ENCODE results near the gene ZNF423. TPM values are rescaled to one million over a fixed set of nuclear protein-coding genes. Genes with fewer than 3 reads are reported as not detected.

ZNF423 gene
- total RNA-seq, 1 donor from 2014 or later, result 49.8 TPM

DNA sequence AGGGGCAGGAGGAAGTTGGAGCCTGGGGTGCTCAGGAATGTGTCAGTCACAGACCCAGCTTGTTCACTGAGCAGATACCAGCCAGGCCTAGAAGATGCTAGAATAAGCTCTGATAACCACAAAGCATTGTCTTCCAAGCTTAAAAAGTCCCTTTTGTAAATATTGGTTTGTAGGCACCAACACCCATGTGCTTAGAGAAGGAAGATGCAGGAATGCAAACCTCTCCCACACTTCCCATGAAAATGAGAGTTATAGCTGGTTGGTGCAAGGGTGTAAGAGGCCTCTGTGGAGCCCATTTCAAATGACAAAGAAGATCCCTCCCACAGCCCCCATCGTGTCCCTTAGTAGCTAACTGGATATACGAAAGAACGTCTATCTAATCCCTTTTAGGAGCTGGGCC lies 272.0 kb downstream of the ZNF423 start:
- DNase-seq (ENCODE audit: low spot score, unreplicated experiment), result no peak
- no peaks in the 10 kb centered on the region for H3K36me3 Mint-ChIP-seq (ENCODE audit: insufficient read depth)
- no peaks in the 10 kb centered on the region for H3K9me3 Mint-ChIP-seq (ENCODE audit: low read depth)
- TF ChIP-seq, protein P1, sequence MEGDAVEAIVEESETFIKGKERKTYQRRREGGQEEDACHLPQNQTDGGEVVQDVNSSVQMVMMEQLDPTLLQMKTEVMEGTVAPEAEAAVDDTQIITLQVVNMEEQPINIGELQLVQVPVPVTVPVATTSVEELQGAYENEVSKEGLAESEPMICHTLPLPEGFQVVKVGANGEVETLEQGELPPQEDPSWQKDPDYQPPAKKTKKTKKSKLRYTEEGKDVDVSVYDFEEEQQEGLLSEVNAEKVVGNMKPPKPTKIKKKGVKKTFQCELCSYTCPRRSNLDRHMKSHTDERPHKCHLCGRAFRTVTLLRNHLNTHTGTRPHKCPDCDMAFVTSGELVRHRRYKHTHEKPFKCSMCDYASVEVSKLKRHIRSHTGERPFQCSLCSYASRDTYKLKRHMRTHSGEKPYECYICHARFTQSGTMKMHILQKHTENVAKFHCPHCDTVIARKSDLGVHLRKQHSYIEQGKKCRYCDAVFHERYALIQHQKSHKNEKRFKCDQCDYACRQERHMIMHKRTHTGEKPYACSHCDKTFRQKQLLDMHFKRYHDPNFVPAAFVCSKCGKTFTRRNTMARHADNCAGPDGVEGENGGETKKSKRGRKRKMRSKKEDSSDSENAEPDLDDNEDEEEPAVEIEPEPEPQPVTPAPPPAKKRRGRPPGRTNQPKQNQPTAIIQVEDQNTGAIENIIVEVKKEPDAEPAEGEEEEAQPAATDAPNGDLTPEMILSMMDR (IDR thresholded peaks at IDR 0.05; ENCODE audit: unreplicated experiment), result no peak
- H3K27ac Mint-ChIP-seq, result no peak overlapping the region
- H3K4me3 Mint-ChIP-seq (ENCODE audit: low read depth), result no peak overlapping the region
- peaks cover 24% of the 10 kb centered on the region for H3K4me1 Mint-ChIP-seq (ENCODE audit: low read depth)
- no peaks in the 10 kb centered on the region for H3K27me3 Mint-ChIP-seq

GRCh38 chr16:49581630-49582298 lies 274.1 kb downstream of the ZNF423 start:
- H3K4me1 Mint-ChIP-seq (ENCODE audit: low read depth), result peaks cover 17% of the 10 kb centered on the region
- TF ChIP-seq, protein P1 (IDR thresholded peaks at IDR 0.05; ENCODE audit: unreplicated experiment), result no peak
- peak overlapping the region; percentile 16 for H3K27ac Mint-ChIP-seq
- H3K9me3 Mint-ChIP-seq (ENCODE audit: low read depth), result no peaks in the 10 kb centered on the region
- H3K36me3 Mint-ChIP-seq (ENCODE audit: insufficient read depth), result peaks cover 2% of the 10 kb centered on the region
- no peak overlapping the region for H3K4me3 Mint-ChIP-seq (ENCODE audit: low read depth)
- no peaks in the 10 kb centered on the region for H3K27me3 Mint-ChIP-seq
- no peak for DNase-seq (ENCODE audit: low spot score, unreplicated experiment)

DNA sequence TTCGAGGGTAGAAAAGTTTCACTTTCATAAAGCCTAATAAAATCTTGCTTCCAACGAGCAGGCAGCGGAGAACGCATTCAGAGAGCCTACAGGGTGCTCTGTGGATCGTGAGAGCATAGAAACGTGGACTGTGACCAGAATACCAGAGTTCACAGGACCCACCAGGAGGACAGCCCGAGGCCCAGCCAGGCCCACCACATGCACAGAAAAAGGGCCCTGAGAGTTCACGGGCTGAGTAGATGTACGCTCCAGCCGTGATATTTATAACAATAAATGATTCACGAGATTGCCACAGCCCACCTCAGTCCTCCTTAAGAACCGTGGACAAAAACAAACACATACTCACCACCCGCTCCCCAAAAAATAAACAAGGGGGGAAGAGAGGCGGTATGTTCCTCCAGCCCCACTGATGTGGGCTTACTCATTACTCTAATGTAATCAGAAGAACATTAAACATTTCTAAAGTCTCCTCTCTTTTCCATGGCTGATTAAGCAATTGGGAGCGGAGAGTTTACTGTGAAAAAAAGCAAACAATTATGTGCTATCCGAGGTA lies 275.1 kb downstream of the ZNF423 start:
- H3K27me3 Mint-ChIP-seq, result no peaks in the 10 kb centered on the region
- peaks cover 2% of the 10 kb centered on the region for H3K36me3 Mint-ChIP-seq (ENCODE audit: insufficient read depth)
- TF ChIP-seq, protein P1 (IDR thresholded peaks at IDR 0.05; ENCODE audit: unreplicated experiment), result no peak
- H3K4me3 Mint-ChIP-seq (ENCODE audit: low read depth), result no peak overlapping the region
- no peak overlapping the region for H3K27ac Mint-ChIP-seq
- H3K9me3 Mint-ChIP-seq (ENCODE audit: low read depth), result no peaks in the 10 kb centered on the region
- peaks cover 17% of the 10 kb centered on the region for H3K4me1 Mint-ChIP-seq (ENCODE audit: low read depth)
- DNase-seq (ENCODE audit: low spot score, unreplicated experiment), result no peak

DNA sequence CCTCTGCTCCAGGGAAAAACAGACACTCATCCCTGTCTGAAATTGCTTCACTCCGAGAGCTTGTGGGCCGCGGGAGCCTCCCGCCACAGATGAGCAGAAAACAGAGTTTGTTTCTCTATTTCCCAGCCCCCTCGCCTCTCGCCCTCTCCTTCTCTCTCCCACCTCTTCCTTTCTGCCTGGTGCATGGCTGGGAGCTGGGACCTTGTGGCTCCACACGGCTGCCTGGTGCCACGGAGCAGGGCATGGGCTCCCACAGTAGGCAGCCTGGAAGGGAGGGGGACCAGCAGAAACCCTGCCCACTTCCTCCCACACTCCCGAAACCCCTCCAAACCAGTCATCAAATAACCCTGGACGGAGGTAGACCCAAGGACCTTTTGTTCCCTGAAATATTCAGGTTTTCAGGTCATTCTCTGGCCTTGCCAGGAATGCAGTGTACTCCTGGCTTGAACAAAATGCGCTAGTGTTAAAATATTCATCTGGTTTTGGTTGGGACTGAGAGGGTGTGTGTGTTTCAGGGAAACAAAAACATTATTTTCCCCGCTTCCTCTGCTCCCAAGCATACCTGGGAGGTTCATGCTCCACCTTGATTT lies 277.4 kb downstream of the ZNF423 start:
- H3K36me3 Mint-ChIP-seq (ENCODE audit: insufficient read depth), result peaks cover 2% of the 10 kb centered on the region
- no peaks in the 10 kb centered on the region for H3K9me3 Mint-ChIP-seq (ENCODE audit: low read depth)
- H3K4me1 Mint-ChIP-seq (ENCODE audit: low read depth), result peaks cover 17% of the 10 kb centered on the region
- no peaks in the 10 kb centered on the region for H3K27me3 Mint-ChIP-seq
- TF ChIP-seq, protein P1 (IDR thresholded peaks at IDR 0.05; ENCODE audit: unreplicated experiment), result no peak
- no peak for DNase-seq (ENCODE audit: low spot score, unreplicated experiment)
- peak overlapping the region; percentile 24 for H3K27ac Mint-ChIP-seq
- H3K4me3 Mint-ChIP-seq (ENCODE audit: low read depth), result no peak overlapping the region

GRCh38 chr16:49578018-49578417 lies 277.9 kb downstream of the ZNF423 start:
- H3K4me3 Mint-ChIP-seq (ENCODE audit: low read depth), result no peak overlapping the region
- no peak overlapping the region for H3K27ac Mint-ChIP-seq
- no peaks in the 10 kb centered on the region for H3K27me3 Mint-ChIP-seq
- H3K4me1 Mint-ChIP-seq (ENCODE audit: low read depth), result peaks cover 17% of the 10 kb centered on the region
- H3K9me3 Mint-ChIP-seq (ENCODE audit: low read depth), result no peaks in the 10 kb centered on the region
- peaks cover 3% of the 10 kb centered on the region for H3K36me3 Mint-ChIP-seq (ENCODE audit: insufficient read depth)
- TF ChIP-seq, protein P1 (IDR thresholded peaks at IDR 0.05; ENCODE audit: unreplicated experiment), result no peak
- no peak for DNase-seq (ENCODE audit: low spot score, unreplicated experiment)
